Lung microvascular endothelial cell (primary cell): ENCODE results near the gene EXOSC6. TPM values are rescaled to one million over a fixed set of nuclear protein-coding genes. Genes with fewer than 3 reads are reported as not detected.
"Not testable (repeated sequence)": the region's sequence is repeated elsewhere in the genome, so short reads cannot be mapped to it uniquely, and the experiment has no call there.

Experiments used
- DNase-seq, 2 donors: peaks; one replicate each; pipeline versions ENCODE4 v3.0.0 to v3.0.0-alpha.2; 2010; ENCODE audit warnings: low read depth in 2 of 2
- total RNA-seq: library from RNA; depleted of rRNA; stranded (reverse); fragments of >200 nt; gene quantifications from 2 replicates; pipeline ENCODE4 v1.2.1, GENCODE V29; 2014

The EXOSC6 gene
- total RNA-seq, 1 donor from 2014 or later: 43.7 TPM

DNA sequence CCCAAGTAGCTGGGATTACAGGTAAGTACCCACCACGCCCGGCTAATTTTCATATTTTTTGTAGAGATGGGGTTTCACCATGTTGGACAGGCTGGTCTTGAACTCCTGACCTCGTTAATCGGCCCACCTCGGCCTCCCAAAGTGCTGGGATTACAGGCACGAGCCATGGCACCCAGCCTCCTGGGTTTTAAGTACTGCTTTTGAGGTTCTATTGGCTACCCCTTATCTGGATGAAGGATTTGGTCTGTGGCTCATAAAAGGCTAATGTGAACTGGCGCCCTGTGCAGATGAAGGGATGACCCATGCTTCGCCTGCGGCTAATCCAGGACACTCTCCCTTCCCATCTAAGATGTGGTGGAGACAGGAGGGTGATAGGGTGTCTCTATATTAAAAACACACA lies 52.6 kb downstream of the EXOSC6 start:
- not testable (repeated sequence) for DNase-seq

- peak; percentile 35 to 42 for DNase-seq
These were observed 53.1 kb downstream of the EXOSC6 start for GRCh38 chr16:70198666-70199065.

GRCh38 chr16:70198230-70198629 lies 53.5 kb downstream of the EXOSC6 start:
- not testable (repeated sequence) for DNase-seq

GRCh38 chr16:70197611-70198010 lies 54.1 kb downstream of the EXOSC6 start:
- DNase-seq: peak in 1 of 2 donors; percentile 39

Other genes starting within 250 kb of the EXOSC6 start
- gene PDPR, start 137.6 kb downstream of the EXOSC6 start, total RNA-seq: 17.7 and 20.4 TPM in 2 replicates
- under 0.01 TPM in 2 replicates for gene CLEC18C, start 78.2 kb downstream of the EXOSC6 start, total RNA-seq
- 66.0 and 148 TPM in 2 replicates for gene AARS1, start 37.6 kb upstream of the EXOSC6 start, total RNA-seq
- gene DDX19B, start 47.2 kb upstream of the EXOSC6 start, total RNA-seq: 15.5 and 19.4 TPM in 2 replicates
- gene DDX19A, start 95.0 kb upstream of the EXOSC6 start, total RNA-seq: 22.7 and 31.3 TPM in 2 replicates
- gene ST3GAL2, start 187.2 kb upstream of the EXOSC6 start, total RNA-seq: 29.0 and 37.9 TPM in 2 replicates
- gene FCSK, start 202.7 kb upstream of the EXOSC6 start, total RNA-seq: 6.8 and 9.7 TPM in 2 replicates